Kidney (tissue), 14 donors: Measurements from ENCODE around the gene GTF2A2. TPM values are rescaled to one million over a fixed set of nuclear protein-coding genes. Genes with fewer than 3 reads are reported as not detected.

Experiments
- DNase-seq, 5 donors: peaks; one replicate each; pipeline ENCODE4 v3.0.0-alpha.2; 2013 to 2020
- FAIRE-seq: peaks from 2 replicates; lab custom pipeline; 2012; peaks lifted over from hg19 to GRCh38; lab: Jason Lieb, UNC
- H3K27ac ChIP-seq, 2 donors: one replicate each; pipeline ENCODE4 v1.7.0; 2013; ENCODE audit warnings: low read depth in 2 of 2, low read length in 2 of 2, inconsistent platforms in 1 of 2
- H3K27me3 ChIP-seq: one replicate; pipeline ENCODE4 v1.7.1; 2013; ENCODE audit warnings: low read length, inconsistent platforms; ENCODE audit not compliant: control insufficient read depth, insufficient read depth
- H3K36me3 ChIP-seq, 3 donors: one replicate each; pipeline versions ENCODE4 v1.7.0 to v1.7.1; 2013; ENCODE audit warnings: low read length in 3 of 3, control low read depth in 1 of 3, inconsistent platforms in 1 of 3; ENCODE audit not compliant: insufficient read depth in 3 of 3, control insufficient read depth in 2 of 3
- H3K4me1 ChIP-seq, 3 donors: one replicate each; pipeline versions ENCODE4 v1.7.0 to v1.7.1; 2013; ENCODE audit warnings: low read length in 3 of 3, inconsistent platforms in 1 of 3, low read depth in 1 of 3; ENCODE audit not compliant: control insufficient read depth in 2 of 3, insufficient read depth in 2 of 3
- H3K4me3 ChIP-seq, 3 donors: one replicate each; pipeline versions ENCODE4 v1.7.0 to v1.8.1; 2013; ENCODE audit warnings: low read length in 3 of 3, control low read depth in 1 of 3, inconsistent platforms in 1 of 3
- H3K9ac ChIP-seq, 3 donors: one replicate each; pipeline versions ENCODE4 v1.7.0 to v1.7.1; 2013; ENCODE audit warnings: low read length in 3 of 3, control low read depth in 1 of 3, inconsistent platforms in 1 of 3
- H3K9me3 ChIP-seq, 3 donors: one replicate each; pipeline versions ENCODE4 v1.7.0 to v1.7.1; 2013; ENCODE audit warnings: low read length in 3 of 3, control low read depth in 1 of 3, inconsistent platforms in 1 of 3; ENCODE audit not compliant: control insufficient read depth in 2 of 3, insufficient read depth in 1 of 3
- CTCF ChIP-seq: IDR thresholded peaks from 3 replicates; pipeline ENCODE4 v1.5.1; 2012; ENCODE audit warnings: mild to moderate bottlenecking, moderate library complexity, borderline replicate concordance; ENCODE audit not compliant: insufficient read depth; ENCODE audit errors: extremely low read depth
- intact Hi-C: fragments of 100-400 bp; cut with DNase I; formaldehyde crosslinking; loops from one replicate; pipeline ENCODE4 v1.11.1; 2022
- polyA plus RNA-seq: library from polyadenylated mRNA; stranded (reverse); fragments of 350-450 nt; fragmentation: Illumina TruSeq; extraction: RNeasy Lipid Tissue Mini Kit (QIAGEN cat#74804); gene quantifications from one replicate; pipeline ENCODE4 v1.2.3, GENCODE V29; 2014; ENCODE audit warnings: low read depth, low replicate concordance; ENCODE audit not compliant: insufficient read depth
- total RNA-seq: library from RNA; stranded (reverse); fragmentation: NEBNext Ultra II Directional; extraction: Animal tissue kit (Norgen Biotek cat#: 25700); gene quantifications from one replicate; pipeline ENCODE4 v1.2.1, GENCODE V29; 2021
- donor health status: control.
- donor health status: control.
- donor health status: control.
- donor health status: control.
- donor health status: control.
- donor health status: DM: yes; HTN: yes; CAD: no.
- donor health status: Normal renal cell carcinoma (clear cell type).

GTF2A2 gene
- total and polyA plus RNA-seq, 2 donors from 2014 or later, result 90.9 to 139 TPM

DNA sequence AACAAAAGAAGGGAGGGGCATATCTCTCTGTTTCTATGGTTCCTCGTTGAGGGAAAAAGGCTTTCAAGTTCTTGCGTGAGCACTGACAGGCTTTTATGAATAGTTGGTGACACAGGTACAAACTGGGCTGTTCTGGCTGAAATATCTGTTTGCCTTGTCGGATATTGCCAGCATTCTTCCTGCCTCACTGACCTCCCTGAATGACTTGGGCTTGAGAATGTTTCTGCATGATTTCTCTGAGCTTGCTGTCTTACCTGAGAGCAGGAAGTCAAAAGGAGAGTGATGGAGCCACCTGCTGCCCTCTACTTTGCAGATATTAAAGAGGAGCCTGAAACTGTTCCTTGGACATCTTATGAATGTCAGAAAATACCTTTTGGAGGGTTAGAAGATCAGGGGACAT, 40.9 kb downstream of the GTF2A2 start:
- Histone ChIP-seq H3K4me1 (peaks cover 0 to 5% (median 0%) of the 10 kb centered on the region in 3 donors), H3K4me3 (no peak overlapping the region), H3K27me3 (no peaks in the 10 kb centered on the region), H3K9me3 (no peaks in the 10 kb centered on the region), H3K27ac (no peak overlapping the region), H3K36me3 (no peaks in the 10 kb centered on the region), H3K9ac (no peak overlapping the region)
- intact Hi-C loops, result no loop called here
- FAIRE-seq, result no peak
- TF ChIP-seq CTCF, result peak; percentile 29
- peak in 4 of 5 donors; percentile 40 to 78 (median 54) for DNase-seq

DNA sequence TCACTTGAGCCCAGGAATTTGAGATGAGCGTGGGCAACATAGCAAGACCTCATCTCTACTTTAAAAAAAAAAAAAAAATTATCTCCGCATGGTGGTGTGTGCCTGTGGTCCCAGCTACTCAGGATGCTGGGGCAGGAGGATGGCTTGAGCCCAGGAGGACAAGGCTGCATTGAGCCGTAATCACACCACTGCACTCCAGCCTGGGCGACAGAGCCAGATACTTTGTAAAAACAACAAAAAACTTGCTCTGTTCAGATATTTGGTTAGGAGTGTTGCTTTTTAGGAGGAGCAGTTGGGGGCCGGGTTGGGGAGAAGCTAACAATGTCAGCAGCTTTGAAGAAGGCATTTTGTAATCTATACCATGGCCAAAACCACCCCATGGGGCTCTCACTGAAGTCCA, 41.7 kb downstream of the GTF2A2 start:
- H3K27me3 ChIP-seq, result no peaks in the 10 kb centered on the region
- H3K27ac ChIP-seq, result no peak overlapping the region
- no peaks in the 10 kb centered on the region for H3K36me3 ChIP-seq
- no peak overlapping the region for H3K4me3 ChIP-seq
- H3K4me1 ChIP-seq, result peaks cover 0 to 7% (median 0%) of the 10 kb centered on the region in 3 donors
- FAIRE-seq (no peak), DNase-seq (no peak)
- H3K9ac ChIP-seq, result no peak overlapping the region
- intact Hi-C loops, result no loop called here
- no peak for TF ChIP-seq CTCF
- H3K9me3 ChIP-seq, result no peaks in the 10 kb centered on the region

GRCh38 chr15:59614153-59614552, 43.2 kb downstream of the GTF2A2 start:
- Histone ChIP-seq H3K9me3 (no peaks in the 10 kb centered on the region), H3K36me3 (no peaks in the 10 kb centered on the region), H3K9ac (no peak overlapping the region), H3K27me3 (no peaks in the 10 kb centered on the region), H3K4me3 (no peak overlapping the region), H3K27ac (no peak overlapping the region), H3K4me1 (peaks cover 0 to 7% (median 0%) of the 10 kb centered on the region in 3 donors)
- FAIRE-seq (no peak), DNase-seq (no peak)
- intact Hi-C loops, result no loop called here
- no peak for TF ChIP-seq CTCF
